Neural progenitor cell (in vitro differentiated cells): ENCODE results near the gene TRIM44. TPM values are rescaled to one million over a fixed set of nuclear protein-coding genes. Genes with fewer than 3 reads are reported as not detected.

ENCODE experiments used
- DNase-seq: peaks from one replicate; pipeline ENCODE4 v3.0.0-alpha.2; 2016; ENCODE audit warnings: low spot score
- H2AFZ ChIP-seq: fragments of 200-600 bp; sonication (generic); replicated peaks from 2 replicates; pipeline ENCODE4 v1.6.1; 2016; ENCODE audit warnings: antibody characterized with exemption
- H3F3A ChIP-seq: fragments of 200-600 bp; sonication (generic); 2 replicates; pipeline ENCODE4 v1.6.1; 2016; ENCODE audit warnings: antibody characterized with exemption, low read depth
- H3K27ac ChIP-seq: fragments of 200-600 bp; sonication (generic); 2 replicates; pipeline ENCODE4 v1.5.1; 2016; ENCODE audit warnings: mild to moderate bottlenecking
- H3K27me3 ChIP-seq: fragments of 200-600 bp; sonication (generic); 2 replicates; pipeline ENCODE4 v1.6.1; 2016; ENCODE audit warnings: mild to moderate bottlenecking, moderate library complexity
- H3K36me3 ChIP-seq: fragments of 200-600 bp; sonication (generic); 2 replicates; pipeline ENCODE4 v1.5.1; 2016
- H3K4me1 ChIP-seq: fragments of 200-600 bp; sonication (generic); 2 replicates; pipeline ENCODE4 v1.6.1; 2016; ENCODE audit warnings: mixed run types
- H3K4me2 ChIP-seq: fragments of 200-600 bp; sonication (generic); 2 replicates; pipeline ENCODE4 v1.6.1; 2016
- H3K4me3 ChIP-seq: fragments of 200-600 bp; sonication (generic); 2 replicates; pipeline ENCODE4 v1.5.1; 2016
- H3K79me2 ChIP-seq: fragments of 200-600 bp; sonication (generic); 2 replicates; pipeline ENCODE4 v1.6.1; 2016; ENCODE audit warnings: low read depth
- H3K9ac ChIP-seq: fragments of 200-600 bp; sonication (generic); 2 replicates; pipeline ENCODE4 v1.6.1; 2016
- H3K9me3 ChIP-seq: fragments of 200-600 bp; sonication (generic); 2 replicates; pipeline ENCODE4 v1.5.1; 2016; ENCODE audit warnings: low read depth
- H4K20me1 ChIP-seq: fragments of 200-600 bp; sonication (generic); 2 replicates; pipeline ENCODE4 v1.6.1; 2016; ENCODE audit warnings: low read depth
- H3K27ac Mint-ChIP-seq: 3 replicates; pipeline ENCODE4 v1.8.0; 2021; ENCODE audit warnings: mixed read lengths
- H3K27me3 Mint-ChIP-seq: 2 replicates; pipeline ENCODE4 v1.8.0; 2022; ENCODE audit warnings: low read depth, mild to moderate bottlenecking, inconsistent platforms, moderate library complexity, mixed read lengths; ENCODE audit not compliant: insufficient read depth
- H3K36me3 Mint-ChIP-seq: 3 replicates; pipeline ENCODE4 v1.8.0; 2021; ENCODE audit warnings: mixed read lengths
- H3K4me1 Mint-ChIP-seq: 3 replicates; pipeline ENCODE4 v1.8.0; 2021; ENCODE audit warnings: mixed read lengths
- H3K4me3 Mint-ChIP-seq: 3 replicates; pipeline ENCODE4 v1.8.0; 2021; ENCODE audit warnings: mild to moderate bottlenecking, moderate library complexity, mixed read lengths
- H3K9me3 Mint-ChIP-seq: 3 replicates; pipeline ENCODE4 v1.8.0; 2020; ENCODE audit warnings: mixed read lengths
- CTCF ChIP-seq: fragments of 200-600 bp; sonication (generic); IDR thresholded peaks from 2 replicates; pipeline ENCODE4 v1.5.1; 2017; ENCODE audit warnings: antibody characterized with exemption, mild to moderate bottlenecking
- EZH2 ChIP-seq: fragments of 200-600 bp; sonication (generic); IDR thresholded peaks from 2 replicates; pipeline ENCODE4 v1.6.1; 2017; ENCODE audit warnings: antibody characterized with exemption, mild to moderate bottlenecking, moderate library complexity
- EZH2phosphoT487 ChIP-seq: fragments of 200-600 bp; sonication (generic); IDR thresholded peaks from 2 replicates; pipeline ENCODE4 v1.6.1; 2017; ENCODE audit warnings: antibody characterized with exemption
- total RNA-seq: library from RNA; depleted of rRNA; stranded (reverse); fragments of >200 nt; gene quantifications from 2 replicates; pipeline ENCODE4 v1.2.3, GENCODE V29; 2015; ENCODE audit warnings: low replicate concordance

The TRIM44 gene
- total RNA-seq, 1 donor from 2014 or later: 44.1 TPM

- TF ChIP-seq CTCF (no peak), EZH2 (no peak), EZH2phosphoT487 (no peak)
- no peak overlapping the region for H3K4me3 Mint-ChIP-seq
- H3K9me3 ChIP-seq: no peaks in the 10 kb centered on the region
- no peak overlapping the region for H2AFZ ChIP-seq
- no peak overlapping the region for H3K4me3 ChIP-seq
- no peaks in the 10 kb centered on the region for H3K36me3 ChIP-seq
- no peak overlapping the region for H3K27ac Mint-ChIP-seq
- no peaks in the 10 kb centered on the region for H3K9me3 Mint-ChIP-seq
- H3K27me3 ChIP-seq: peaks cover 88% of the 10 kb centered on the region
- peaks cover 31% of the 10 kb centered on the region for H3K4me1 Mint-ChIP-seq
- H3K27ac ChIP-seq: no peak overlapping the region
- H3K4me1 ChIP-seq: peaks cover 25% of the 10 kb centered on the region
- H3K79me2 ChIP-seq: no peaks in the 10 kb centered on the region
- no peaks in the 10 kb centered on the region for H3K36me3 Mint-ChIP-seq
- peaks cover 20% of the 10 kb centered on the region for H3F3A ChIP-seq
- no peak overlapping the region for H3K9ac ChIP-seq
- DNase-seq: no peak
- H3K4me2 ChIP-seq: peak overlapping the region; percentile 80
- peaks cover 4% of the 10 kb centered on the region for H3K27me3 Mint-ChIP-seq
- no peaks in the 10 kb centered on the region for H4K20me1 ChIP-seq
Measured at GRCh38 chr11:35655856-35656255, 6.7 kb upstream of the TRIM44 start.

GRCh38 chr11:35658020-35658948 lies 4.3 kb upstream of the TRIM44 start:
- no peak overlapping the region for H2AFZ ChIP-seq
- DNase-seq: no peak
- H3K4me1 Mint-ChIP-seq: peaks cover 49% of the 10 kb centered on the region
- H3K36me3 Mint-ChIP-seq: peaks cover 2% of the 10 kb centered on the region
- H3K4me2 ChIP-seq: no peak overlapping the region
- H3K9me3 Mint-ChIP-seq: peaks cover 7% of the 10 kb centered on the region
- H3K27me3 Mint-ChIP-seq: peaks cover 6% of the 10 kb centered on the region
- H3F3A ChIP-seq: peaks cover 35% of the 10 kb centered on the region
- no peak overlapping the region for H3K4me3 ChIP-seq
- peaks cover 31% of the 10 kb centered on the region for H3K4me1 ChIP-seq
- H4K20me1 ChIP-seq: no peaks in the 10 kb centered on the region
- H3K79me2 ChIP-seq: peaks cover 2% of the 10 kb centered on the region
- no peak overlapping the region for H3K9ac ChIP-seq
- no peaks in the 10 kb centered on the region for H3K36me3 ChIP-seq
- peaks cover 80% of the 10 kb centered on the region for H3K27me3 ChIP-seq
- no peak overlapping the region for H3K27ac Mint-ChIP-seq
- H3K27ac ChIP-seq: no peak overlapping the region
- TF ChIP-seq CTCF: no peak
- TF ChIP-seq EZH2: no peak
- TF ChIP-seq EZH2phosphoT487: no peak
- H3K9me3 ChIP-seq: no peaks in the 10 kb centered on the region
- no peak overlapping the region for H3K4me3 Mint-ChIP-seq

- Histone ChIP-seq H2AFZ (no peak overlapping the region), H3K27me3 (peaks cover 66% of the 10 kb centered on the region), H3K4me3 (no peak overlapping the region), H3K79me2 (peaks cover 35% of the 10 kb centered on the region), H3F3A (peaks cover 20% of the 10 kb centered on the region), H3K36me3 (peaks cover 23% of the 10 kb centered on the region), H3K4me2 (peak overlapping the region; percentile 74), H3K27ac (no peak overlapping the region), H3K9ac (no peak overlapping the region), H4K20me1 (no peaks in the 10 kb centered on the region), H3K9me3 (peaks cover 18% of the 10 kb centered on the region), H3K4me1 (peaks cover 6% of the 10 kb centered on the region)
- Mint-ChIP-seq H3K9me3 (peaks cover 30% of the 10 kb centered on the region), H3K4me1 (peaks cover 32% of the 10 kb centered on the region), H3K27me3 (peaks cover 5% of the 10 kb centered on the region), H3K36me3 (peaks cover 24% of the 10 kb centered on the region), H3K27ac (no peak overlapping the region), H3K4me3 (peak overlapping the region; percentile 95)
- no peak for DNase-seq
- no peak for TF ChIP-seq EZH2
Measured at GRCh38 chr11:35661534-35661933, 1.0 kb upstream of the TRIM44 start.
